Mucosa of gallbladder (tissue), 1 donor: Measurements from ENCODE around the gene ANGEL1. TPM values are rescaled to one million over a fixed set of nuclear protein-coding genes. Genes with fewer than 3 reads are reported as not detected.

Source experiments
- DNase-seq: peaks from one replicate; pipeline ENCODE4 v3.0.0-alpha.2; 2020; ENCODE audit warnings: low spot score
- total RNA-seq: library from RNA; stranded (reverse); gene quantifications from one replicate; pipeline ENCODE4 v1.2.1, GENCODE V29; 2021
- donor health status: DM: no; HTN: no; CAD: no.

The ANGEL1 gene
- total RNA-seq, 1 donor from 2014 or later = 22.2 TPM

DNA sequence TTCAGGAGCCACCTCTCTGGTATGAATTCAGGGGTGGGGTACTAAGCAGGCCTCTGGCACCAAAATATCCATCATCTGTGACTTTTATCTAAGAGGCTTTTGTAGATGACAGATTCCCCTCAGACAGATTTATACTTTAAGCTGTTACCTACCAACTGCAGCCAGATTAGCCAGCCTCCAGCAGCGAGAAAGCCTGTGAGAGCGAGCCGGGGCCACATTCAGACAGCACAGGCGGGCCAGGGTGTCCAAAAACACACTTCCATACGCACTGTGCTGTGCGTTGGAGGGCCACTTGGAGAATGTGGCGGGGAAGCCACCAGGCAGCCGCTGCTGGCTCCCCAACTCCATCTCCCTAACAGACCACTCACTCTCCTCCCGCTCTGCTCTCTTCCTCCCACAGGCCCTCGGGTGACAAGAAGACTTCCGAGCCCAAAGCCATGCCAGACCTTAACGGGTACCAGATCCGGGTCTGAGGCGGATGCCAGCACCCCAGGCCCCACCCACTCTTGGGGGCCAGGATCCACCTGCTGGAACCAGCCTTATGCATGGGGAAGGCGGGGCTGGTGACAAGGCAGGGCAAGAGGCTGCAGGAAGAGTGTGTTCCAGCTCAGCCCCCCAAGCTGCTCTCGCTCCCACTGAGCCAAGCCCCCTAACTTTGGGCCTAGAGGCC, 34.0 kb downstream of the ANGEL1 start:
- no peak for DNase-seq

DNA sequence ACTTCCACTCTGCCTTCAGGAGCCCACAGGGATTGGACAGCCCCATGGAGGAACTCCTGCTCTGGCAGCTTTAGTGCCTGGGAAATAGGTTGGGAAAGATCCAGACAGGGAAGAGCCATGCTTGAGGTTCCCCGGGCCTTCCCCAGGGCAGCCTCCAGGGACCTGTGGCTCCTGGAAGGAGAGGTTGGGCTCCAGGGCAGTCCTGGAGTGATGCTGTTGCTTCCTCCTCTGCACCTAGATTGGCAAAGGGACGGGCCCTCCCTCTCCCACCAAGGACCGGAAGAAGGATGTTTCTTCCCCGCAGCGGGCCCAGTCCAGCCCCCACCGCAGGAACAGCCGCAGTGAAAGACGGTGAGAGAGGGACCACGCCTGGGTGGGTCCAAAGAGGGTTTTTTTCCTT, 35.0 kb downstream of the ANGEL1 start:
- no peak for DNase-seq

DNA sequence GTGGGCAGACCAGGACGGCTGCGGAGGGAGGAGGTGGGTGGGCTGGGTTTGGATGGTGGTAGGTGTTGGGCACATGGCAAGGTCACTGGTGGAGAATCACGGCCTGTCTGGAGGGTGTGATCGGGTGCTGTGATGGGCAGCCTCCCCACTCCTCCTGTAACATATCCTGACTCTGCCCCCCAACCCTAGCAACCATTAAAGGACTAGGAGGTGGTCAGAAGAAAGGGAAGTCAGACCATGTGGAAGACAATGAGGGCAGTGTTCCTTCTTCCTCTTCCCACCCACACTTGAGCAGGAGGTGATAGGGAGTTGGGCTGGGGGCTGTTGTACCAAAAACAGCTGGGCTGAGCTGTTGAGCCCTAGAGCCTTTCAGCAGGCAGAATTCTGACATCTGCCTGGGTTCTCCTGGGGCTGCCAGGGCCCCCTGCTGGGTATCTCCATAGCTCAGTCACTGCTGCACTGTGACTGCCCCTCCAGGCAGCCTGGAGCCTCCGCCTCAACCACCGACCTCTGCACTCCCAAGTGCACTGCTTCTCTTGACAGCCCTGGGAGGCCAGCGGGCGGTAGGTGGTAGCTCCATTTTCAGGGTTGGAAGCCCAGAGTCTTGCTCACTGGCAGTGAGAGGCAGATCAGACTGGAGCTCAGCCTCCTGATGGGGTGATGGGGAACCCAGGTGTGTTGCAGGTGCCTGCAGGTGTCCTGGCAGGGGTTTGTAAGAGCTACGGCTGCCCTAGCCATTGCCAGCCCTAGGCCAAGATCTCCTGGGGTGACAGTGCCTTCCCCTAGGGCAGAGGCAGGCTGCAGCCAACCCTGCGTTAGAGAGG, 36.0 kb downstream of the ANGEL1 start:
- DNase-seq = no peak

DNA sequence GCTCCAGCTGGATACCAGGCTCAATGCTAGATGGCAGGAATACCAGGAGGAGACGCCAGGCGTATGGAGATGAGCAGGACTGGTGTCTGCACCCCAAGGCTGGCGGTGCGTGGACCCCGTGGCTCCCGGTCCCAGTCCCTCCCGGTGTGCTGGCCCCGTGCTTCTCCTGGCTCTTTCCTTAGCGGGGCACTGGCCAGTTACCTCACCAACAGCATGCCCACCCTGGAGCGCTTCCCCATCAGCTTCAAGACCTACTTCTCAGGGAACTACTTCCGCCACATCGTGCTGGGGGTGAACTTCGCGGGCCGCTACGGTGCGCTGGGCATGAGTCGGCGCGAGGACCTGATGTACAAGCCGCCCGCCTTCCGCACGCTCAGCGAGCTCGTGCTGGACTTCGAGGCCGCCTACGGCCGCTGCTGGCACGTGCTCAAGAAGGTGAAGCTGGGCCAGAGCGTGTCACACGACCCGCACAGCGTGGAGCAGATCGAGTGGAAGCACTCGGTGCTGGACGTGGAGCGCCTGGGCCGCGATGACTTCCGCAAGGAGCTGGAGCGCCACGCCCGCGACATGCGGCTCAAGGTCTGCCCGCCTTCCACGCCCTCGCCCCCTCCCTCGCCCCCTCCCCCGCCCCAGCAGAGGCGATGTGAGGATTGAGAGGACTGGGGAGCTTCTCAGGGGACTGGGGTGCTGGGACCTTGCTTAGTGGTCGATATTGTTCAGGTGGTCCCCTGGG, 36.8 kb downstream of the ANGEL1 start:
- no peak for DNase-seq

DNA sequence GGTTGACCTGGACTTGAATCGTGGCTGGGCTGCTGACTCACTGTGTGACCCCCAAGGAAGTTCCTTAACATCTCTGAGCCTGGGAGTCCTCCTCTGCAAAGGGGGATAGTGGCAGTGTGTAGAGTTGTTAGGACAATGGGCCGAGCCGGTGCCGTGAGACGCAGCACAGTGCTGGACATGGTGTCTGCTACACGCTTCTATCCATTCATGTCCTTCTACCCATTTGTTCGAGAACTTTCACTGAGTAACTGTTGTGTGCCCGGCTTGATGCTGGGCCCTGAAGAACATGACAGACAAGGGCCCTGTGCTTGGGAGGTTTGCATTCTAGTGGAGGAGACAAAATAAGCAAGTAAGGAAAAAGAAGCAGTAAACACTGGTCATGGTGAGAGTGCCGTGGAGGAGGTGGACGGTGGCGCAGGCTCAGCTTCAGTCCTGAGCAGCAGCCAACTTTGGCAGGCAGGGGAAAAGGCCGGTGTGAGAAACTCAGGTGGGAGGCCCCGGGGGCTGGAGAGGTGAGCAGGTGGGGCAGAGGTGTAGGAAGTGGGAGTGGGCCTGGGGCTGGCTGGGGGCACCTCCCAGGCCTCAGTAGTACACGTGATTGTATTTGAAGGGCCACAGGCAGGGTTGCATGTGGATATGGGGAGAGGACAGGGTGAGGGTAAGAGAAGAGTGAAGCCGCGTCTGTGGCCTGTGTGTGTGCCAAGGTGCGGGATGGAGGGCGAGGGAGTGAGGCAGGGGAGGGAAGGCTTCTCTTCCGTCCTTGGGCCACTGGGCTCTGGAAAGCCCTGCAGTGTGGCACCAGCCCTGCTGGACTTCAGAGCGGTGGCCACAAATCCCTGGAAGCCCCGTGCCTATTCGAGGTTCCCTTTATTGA, 37.6 kb downstream of the ANGEL1 start:
- DNase-seq = no peak

DNA sequence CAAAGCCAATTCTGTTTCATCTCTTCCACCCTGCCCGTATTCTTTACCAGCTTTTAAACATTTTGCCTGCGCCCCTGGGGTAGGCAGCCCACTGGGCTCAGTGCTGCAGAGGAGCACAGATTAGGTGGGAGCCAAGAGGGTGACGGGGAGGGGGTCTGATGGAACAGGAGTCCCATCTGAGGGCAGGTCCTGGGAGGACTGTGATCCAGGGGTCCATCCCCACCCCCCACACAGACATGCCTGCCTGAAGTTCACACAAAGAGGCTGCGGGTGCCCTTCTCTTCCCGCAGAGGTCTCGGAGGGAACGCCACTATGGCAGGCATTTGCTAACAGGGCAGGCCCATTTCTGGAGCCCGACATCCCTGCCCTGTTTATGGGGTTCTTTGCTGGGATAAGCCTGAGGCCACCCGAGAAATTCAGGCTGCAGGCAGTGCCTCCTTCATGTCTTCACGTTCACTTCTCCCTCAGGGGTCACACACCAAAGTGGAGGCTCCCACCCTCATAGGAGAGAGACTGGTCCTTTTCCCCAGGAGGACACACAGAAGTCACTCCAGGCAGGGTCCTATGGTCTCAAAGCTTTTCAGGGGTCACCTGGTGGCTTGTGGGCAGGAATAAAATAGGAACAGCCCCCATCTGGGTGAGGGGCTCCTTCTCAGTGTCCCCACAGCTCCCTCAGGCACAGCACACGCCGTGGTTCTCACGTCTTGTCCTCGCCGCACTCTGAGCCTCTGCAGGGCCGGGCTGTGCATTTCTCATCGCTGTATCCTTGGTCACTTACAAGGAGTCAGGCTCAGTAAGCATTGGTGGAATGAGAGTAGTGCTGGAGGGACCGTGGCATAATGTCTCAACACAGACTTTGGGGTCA, 38.5 kb downstream of the ANGEL1 start:
- DNase-seq = no peak

DNA sequence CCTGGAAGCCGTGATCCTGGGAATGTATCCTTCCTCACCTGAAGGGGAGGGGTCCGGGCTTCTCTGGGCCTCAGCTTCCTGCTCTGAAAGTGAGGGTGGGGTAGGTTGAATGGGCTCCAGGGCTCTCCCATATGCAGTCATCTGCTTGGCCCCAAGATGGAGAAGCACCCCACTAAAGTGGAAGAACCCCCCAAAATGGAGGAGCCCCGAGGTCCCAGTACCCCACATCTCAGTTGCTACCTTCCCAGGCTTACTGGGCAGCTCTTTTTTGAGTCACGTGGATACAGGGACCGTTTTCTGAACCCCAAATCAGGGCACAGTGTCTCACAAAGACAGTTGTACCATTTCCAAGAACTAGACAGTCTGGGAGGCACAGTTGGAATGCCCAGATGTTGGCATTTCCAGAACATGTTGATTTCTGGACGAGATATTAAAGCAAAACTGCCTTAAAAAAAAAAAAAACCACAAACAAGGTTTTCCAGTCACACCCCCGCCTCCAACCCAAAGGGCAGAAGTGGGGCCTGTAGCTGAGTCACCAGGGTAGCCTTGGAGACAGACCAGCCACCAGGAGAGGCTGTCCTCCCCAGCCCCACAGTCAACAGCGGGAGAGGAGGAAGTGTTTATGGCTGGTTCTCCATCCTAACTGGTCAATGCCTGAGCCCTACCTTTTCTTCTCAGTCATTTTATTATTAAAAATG, 39.3 kb downstream of the ANGEL1 start:
- peak; percentile 71 for DNase-seq

DNA sequence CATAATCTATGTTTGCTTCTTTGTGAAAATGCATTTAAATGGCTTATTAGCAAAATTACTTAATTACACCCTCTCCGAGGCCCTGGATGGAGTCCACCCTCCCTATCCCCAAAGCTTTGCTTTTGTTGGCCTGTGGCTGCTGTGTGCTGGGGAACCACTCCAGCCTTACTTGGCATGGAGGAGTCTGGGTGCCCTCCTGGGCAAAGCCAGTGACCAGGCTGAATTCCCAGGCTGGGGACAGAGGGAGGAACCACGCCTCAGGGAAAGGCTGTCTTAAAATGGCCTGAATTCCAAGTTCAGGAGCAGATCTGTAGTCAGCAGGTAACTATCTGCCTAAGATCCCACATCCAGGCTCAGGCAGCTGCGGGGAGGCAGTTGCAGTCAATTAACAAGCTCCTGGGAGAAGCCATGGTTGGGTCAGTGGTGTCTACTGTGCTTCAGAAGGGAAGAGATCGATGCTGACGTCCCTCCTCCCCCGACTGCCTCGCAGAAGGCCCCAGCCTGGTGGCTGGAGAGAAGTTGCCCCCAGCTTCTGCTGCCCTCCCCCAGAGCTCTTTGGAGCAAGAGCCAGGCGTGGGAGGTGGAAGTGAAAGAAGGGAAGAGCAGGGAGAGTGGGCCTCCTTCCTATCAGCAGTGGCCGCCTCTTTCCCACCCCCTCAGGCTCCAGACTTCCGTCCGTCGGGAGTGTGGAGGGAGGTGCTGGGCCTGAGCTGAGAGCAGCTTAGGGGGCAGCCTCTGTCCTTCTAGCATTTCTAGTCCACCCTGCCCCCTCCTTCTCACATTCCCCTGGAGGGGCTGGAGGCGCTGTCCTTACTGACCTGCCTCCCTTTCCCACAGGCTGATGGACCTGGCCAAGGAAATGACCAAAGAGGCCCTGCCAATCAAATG, 40.1 kb downstream of the ANGEL1 start:
- DNase-seq = no peak

DNA sequence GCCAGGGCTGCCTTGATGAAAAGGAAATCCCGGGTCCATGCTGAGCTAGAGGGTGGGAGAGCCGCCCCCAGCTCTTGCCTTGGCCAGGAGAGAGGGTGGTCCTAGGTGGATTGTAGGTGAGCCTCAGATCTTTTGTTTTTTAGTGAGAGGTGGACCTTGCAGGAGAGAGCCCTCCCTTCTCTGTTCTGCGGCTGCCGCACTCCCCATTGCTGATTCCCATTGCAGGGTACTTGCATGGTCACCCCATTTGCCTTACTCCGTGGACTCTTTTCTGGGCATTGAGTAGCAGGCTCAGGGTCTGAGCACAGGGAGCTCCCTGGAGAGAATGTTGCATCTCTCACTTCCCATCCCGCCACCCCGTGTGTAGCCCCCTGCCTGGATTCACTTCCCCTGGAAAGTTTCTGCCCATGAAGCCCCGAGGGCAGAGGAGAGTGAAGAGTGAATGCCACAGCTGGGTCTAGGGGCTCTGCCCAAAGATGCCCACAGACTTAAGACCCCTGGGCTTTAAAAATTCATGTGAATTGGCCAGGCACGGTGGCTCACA, 41.2 kb downstream of the ANGEL1 start:
- peak; percentile 9 for DNase-seq

DNA sequence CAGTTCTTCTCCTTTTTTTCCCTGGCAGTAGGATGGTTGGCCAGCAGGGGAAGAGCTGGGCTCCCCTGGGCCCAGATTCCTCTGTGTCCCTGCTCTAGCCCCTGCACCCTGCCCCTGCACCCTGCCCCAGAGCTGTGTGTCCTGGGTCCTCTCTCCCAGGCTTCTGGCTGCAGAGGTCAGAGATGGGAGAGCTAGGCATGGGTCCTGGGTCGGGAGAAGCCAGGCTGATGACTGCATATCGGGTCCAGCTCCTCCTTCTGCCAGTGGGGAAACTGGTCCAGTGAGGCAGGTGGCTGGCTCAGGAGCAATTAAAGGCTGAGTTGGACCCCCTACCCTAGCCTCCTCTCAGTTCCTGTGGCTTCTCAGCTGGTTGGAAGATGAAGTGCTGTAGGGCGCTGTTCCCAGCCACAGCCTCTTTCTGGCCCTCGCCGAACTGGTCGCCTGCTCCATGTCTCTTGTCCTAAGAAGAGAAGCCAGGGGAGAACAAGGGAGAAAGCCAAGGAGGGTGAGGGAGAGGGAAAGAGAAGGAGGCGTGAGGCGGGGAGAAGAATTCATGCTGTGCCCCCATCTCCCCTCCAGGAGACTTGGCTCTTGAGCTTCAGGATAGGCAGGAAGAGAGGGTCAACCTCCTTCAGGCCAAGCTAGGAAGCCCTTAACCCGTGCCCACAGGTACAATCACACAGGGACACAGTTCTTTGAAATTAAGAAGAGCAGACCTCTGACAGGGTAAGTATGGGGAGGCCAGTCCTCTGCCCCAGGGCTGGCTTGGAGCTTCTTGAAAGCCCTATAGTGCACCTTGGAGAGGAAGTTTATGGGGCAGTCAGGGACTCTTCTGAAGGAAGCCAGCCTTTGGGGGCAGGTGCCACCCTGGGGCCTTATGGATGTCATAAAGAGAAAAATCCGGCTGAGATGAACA, 41.9 kb downstream of the ANGEL1 start:
- DNase-seq = peak; percentile 6

DNA sequence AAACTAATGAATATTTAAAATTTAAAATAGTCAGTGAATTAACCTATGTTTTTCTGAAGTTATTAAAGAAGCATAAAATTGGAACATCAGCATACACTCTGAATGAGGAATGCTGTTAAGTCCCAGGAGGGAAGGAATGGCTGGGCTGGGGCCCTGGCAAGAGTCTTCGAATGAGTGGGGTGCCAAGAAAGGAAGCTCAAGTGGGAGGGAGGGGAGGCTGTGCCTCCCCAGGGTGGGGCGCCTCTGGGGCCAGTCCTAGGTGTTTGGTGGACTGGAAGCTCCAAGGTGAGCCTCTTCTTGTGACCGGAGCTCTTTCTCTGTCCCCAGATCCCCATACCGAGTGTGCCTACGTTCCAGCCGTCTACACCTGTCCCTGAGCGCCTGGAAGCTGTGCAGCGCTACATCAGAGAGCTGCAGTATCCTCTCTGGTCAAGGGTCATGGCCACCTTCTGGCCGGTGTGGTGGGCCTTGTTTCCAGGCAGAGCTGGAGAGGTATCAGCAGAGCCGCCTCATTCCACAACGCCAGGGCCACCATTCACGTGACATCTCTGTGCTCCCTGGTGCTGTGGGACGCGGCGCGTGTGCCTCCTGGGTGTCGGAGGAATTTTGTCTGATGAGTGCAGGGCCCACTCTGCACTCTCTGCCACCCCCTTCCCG, 42.9 kb downstream of the ANGEL1 start:
- DNase-seq = peak; percentile 8

DNA sequence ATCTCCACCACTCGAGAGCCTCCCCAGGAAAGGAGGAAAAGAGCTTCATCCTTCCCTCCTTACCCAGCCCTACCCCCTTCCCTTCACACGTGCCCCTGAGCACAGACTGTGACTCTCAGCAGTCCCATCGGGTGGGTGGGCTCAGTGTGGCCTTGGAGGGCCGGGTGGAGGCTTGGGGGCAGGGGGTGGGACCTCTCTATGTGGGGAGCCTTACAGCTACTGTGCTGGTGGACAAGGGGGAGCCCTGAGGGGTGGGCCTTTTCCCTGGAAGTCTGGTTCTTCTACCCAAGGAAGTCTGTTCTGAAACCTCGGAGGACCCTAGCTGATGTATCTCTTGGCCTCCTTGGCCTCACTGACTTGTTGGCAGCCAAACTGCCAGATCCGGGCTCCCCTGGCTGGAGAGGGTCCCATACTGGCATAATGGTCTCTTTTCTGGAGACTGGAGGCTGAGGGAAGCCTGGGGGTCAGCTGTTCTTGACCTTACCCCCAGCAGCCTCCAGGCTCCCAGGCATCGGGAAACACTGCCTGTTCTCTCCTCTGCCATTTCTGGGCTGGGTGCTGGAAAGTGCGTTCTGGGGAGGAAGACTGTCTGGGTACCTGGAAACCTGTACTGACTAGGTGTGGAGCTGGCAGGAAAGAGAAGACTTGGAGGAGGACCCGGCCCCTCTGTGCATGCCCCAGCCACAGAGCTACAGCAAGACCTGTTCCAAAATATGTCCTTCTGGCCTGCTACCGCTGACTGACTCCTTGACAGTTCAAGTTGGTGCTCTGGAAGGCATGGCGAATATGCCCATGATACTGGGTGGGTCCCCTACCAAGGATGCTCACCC, 43.8 kb downstream of the ANGEL1 start:
- DNase-seq = peak; percentile 6

DNA sequence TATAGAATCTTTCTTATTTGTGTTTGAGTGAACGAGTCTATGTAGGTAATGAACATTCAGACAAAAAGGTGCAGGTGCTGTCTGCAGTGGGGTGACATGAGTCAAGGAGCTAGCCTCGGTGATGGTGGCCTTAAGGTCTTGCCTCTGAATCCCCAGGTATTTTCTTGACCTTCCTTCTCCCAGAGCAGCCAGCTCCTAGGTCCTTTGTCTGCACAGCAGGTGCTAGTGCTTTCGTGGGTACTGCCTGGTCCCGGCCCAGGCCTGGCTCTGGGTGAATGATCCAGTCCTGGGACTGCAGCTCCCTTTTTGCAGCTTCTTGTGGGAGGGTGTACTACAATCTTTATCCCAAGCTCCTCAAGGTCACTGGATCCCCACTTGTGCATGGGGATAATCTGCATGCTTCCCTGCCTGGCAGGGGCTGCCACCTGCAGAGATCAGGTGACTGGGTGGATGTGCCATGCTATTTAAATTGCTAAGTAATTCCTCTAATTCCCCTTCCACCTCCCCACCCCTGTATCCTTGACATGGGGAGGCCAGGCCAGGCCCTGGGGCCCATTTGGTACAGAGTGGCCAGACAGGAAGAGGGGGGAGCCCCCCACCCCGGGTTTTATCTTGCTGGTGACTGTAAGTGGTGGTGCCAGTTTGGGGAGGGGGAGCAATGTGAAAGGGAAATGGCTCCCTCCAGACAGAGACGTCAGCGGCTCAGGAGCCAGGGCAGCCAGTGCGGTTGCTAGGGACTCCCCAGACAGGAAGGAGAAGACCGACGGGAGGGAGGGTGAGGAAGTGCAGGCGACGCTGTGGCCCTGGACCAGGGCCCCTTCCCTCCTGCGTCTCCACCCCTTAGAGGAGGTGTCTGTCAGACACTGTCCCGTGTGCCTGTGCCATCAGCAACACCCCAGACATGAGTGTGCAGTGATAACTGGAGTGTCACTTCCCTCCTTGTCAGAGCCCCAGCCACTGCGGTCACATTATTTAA, 44.7 kb downstream of the ANGEL1 start:
- peak; percentile 45 for DNase-seq

DNA sequence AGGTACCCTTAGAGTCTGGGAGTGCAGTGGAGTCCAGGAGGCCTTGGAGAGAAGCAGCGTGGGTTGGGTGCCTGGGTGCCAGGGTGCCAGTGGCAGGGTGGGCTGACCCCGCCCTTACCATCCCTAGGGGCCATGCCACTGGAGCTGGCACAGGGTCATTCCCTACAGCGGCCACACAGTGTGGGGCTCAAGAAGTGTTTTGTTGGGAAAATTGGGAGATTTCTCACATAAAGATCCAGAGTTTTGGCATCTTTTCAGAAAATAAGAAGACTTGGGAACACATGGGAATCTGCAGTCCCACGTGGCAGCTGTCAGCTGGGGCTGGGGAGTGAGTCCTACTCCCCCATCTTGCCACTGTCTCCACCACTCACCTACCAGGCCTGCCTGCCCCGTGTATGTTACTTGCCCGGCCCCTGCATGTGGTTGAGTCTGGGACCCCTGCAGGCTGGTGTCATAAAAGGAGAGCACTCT, 47.2 kb downstream of the ANGEL1 start:
- DNase-seq = no peak
